GM23248 (cell line): ENCODE results near the gene RRP36.

Experiments used
- EZH2 ChIP-seq: fragments of 200-600 bp; sonication (generic); IDR thresholded peaks from 2 replicates; pipeline ENCODE4 v1.6.1; 2018; ENCODE audit warnings: antibody characterized with exemption, mild to moderate bottlenecking; ENCODE audit not compliant: insufficient read depth, poor library complexity, severe bottlenecking
- EZH2phosphoT487 ChIP-seq: fragments of 200-600 bp; sonication (generic); IDR thresholded peaks from 2 replicates; pipeline ENCODE4 v1.6.1; 2018; ENCODE audit warnings: antibody characterized with exemption, moderate library complexity, mild to moderate bottlenecking, low read depth; ENCODE audit not compliant: insufficient read depth

DNA sequence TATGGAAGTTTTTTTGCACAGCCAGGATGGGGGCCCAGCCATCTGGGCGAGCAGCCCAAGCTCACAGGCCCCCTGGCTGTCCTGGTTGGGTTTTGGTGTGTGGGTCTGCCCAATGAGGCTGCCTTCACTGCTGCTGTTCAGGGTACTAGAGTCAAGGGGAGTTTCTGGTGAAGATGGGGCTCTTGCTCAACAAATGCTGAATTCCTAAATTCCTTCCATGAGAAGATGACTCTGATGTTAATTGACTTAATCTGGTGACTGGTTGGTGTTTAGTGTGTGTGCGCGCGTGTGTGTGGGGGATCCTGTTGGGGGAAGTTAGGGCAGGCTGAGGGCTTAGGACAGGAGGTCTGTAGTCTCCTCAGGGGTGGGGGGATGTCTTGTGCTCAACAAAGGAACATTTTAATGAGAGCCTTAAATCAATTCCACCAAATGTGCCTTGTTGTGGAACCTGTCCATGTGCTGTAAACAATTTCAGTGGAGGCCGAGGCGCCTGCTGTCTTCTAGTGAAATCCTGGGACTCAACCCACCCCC lies 56.6 kb downstream of the RRP36 start:
- TF ChIP-seq EZH2 (no peak), EZH2phosphoT487 (no peak)
